Measurements from ENCODE around the gene KANSL3. TPM values are rescaled to one million over a fixed set of nuclear protein-coding genes. Genes with fewer than 3 reads are reported as not detected.

Gene KANSL3
- polyA plus RNA-seq, 1 donor (not counting 4 experiments of a cell fraction or from before 2014, with no cell fraction given), result 11.4 TPM

DNA sequence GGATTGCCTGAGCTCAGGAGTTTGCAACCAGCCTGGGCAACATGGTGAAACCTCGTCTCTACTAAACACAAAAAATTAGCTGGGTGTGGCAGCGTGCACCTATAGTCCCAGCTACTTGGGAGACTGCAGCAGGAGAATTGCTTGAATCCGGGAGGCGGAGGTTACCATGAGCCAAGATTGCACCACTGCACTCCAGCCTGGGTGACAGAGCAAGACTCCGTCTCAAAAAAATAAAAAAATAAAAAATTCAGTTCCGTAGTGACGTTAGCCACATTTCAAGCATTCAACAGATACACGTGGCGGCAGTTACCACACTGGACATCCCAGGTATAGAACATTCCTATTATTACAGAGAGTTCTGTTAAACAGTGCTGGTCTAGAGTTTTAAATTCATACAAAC, 4.5 kb downstream of the KANSL3 start:
- no peak overlapping the region for H3K4me3 ChIP-seq (ENCODE audit: control insufficient read depth in 2 of 3, extremely low read depth in 1 of 3, insufficient read depth in 2 of 3, low read depth in 1 of 3, low read length in 3 of 3)
- H3K4me1 ChIP-seq (ENCODE audit: control insufficient read depth, extremely low read depth, insufficient read depth, low read length), result peaks cover 17% of the 10 kb centered on the region
- TF ChIP-seq EZH2 (IDR thresholded peaks at IDR 0.05; ENCODE audit: low read length), result no peak
- TF ChIP-seq, protein P1, sequence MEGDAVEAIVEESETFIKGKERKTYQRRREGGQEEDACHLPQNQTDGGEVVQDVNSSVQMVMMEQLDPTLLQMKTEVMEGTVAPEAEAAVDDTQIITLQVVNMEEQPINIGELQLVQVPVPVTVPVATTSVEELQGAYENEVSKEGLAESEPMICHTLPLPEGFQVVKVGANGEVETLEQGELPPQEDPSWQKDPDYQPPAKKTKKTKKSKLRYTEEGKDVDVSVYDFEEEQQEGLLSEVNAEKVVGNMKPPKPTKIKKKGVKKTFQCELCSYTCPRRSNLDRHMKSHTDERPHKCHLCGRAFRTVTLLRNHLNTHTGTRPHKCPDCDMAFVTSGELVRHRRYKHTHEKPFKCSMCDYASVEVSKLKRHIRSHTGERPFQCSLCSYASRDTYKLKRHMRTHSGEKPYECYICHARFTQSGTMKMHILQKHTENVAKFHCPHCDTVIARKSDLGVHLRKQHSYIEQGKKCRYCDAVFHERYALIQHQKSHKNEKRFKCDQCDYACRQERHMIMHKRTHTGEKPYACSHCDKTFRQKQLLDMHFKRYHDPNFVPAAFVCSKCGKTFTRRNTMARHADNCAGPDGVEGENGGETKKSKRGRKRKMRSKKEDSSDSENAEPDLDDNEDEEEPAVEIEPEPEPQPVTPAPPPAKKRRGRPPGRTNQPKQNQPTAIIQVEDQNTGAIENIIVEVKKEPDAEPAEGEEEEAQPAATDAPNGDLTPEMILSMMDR (optimal IDR thresholded peaks at IDR 0.05 in 1 of 3, IDR thresholded peaks at IDR 0.05 in 1 of 3, conservative IDR thresholded peaks at IDR 0.05 in 1 of 3; ENCODE audit: extremely low read depth in 1 of 3, insufficient read depth in 2 of 3, low read length in 3 of 3), result no peak
- H3K36me3 ChIP-seq (ENCODE audit: control insufficient read depth in 2 of 2, extremely low read depth in 1 of 2, insufficient read depth in 2 of 2, low read length in 2 of 2), result peaks cover 13 to 16% of the 10 kb centered on the region in 2 experiments
- no peak overlapping the region for H2AFZ ChIP-seq (ENCODE audit: control insufficient read depth, low read length)
- H3K27ac ChIP-seq (ENCODE audit: control insufficient read depth, insufficient read depth, low read length), result no peak overlapping the region
- peaks cover 2% of the 10 kb centered on the region for H3K9me1 ChIP-seq (ENCODE audit: control insufficient read depth, extremely low read depth, insufficient read depth, low read length)
- DNase-seq (ENCODE audit: low read depth, low spot score) (no peak), FAIRE-seq (no peak)
- H4K20me1 ChIP-seq (ENCODE audit: control insufficient read depth, extremely low read depth, insufficient read depth, low read length), result no peaks in the 10 kb centered on the region
- dilution Hi-C loops (cut with MboI; ENCODE audit: extremely low pct_ligation_motif_present, low sequenced_read_pairs), result no loop called here
- H3K9me3 ChIP-seq (ENCODE audit: control insufficient read depth, low read depth, low read length), result no peaks in the 10 kb centered on the region
- no peak overlapping the region for H3K9ac ChIP-seq (ENCODE audit: control insufficient read depth, extremely low read depth, insufficient read depth, low read length)
- peaks cover 38% of the 10 kb centered on the region for H3K79me2 ChIP-seq (ENCODE audit: control insufficient read depth, insufficient read depth, low read length)
- no peak overlapping the region for H3K4me2 ChIP-seq (ENCODE audit: control insufficient read depth, extremely low read depth, insufficient read depth, low read depth, low read length)
- H3K27me3 ChIP-seq (ENCODE audit: control insufficient read depth, extremely low read depth, insufficient read depth, low read length), result no peaks in the 10 kb centered on the region

DNA sequence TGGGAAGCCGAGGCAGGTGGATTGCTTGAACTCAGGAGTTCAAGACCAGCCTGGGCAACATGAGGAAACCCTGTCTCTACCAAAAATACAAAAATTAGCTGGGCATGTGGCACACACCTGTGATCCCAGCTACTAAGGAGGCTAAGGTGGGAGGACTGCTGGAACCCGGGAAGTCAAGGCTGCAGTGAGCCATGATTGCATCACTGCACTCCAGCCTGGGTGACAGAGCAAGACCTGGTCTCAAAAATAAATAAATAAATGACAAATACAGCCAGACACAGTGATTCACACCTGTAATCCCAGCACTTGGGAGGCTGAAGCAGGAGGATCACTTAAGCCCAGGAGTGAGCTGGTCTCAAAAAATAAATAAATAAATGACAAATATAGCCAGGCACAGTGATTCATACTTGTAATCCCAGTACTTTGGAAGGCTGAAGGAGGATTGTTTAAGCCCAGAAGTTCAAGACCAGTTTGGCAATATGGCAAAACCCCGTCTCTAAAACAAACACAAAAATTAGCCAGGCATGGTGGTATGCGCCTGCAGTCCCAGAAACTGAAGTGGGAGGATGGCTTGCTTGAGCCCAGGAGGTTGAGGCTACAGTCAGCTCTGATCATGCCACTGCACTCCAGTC, 6.2 kb downstream of the KANSL3 start:
- Histone ChIP-seq H3K9me3 (ENCODE audit: control insufficient read depth, low read depth, low read length) (no peaks in the 10 kb centered on the region), H2AFZ (ENCODE audit: control insufficient read depth, low read length) (no peak overlapping the region), H3K4me1 (ENCODE audit: control insufficient read depth, extremely low read depth, insufficient read depth, low read length) (peaks cover 12% of the 10 kb centered on the region), H3K4me3 (ENCODE audit: control insufficient read depth in 2 of 3, extremely low read depth in 1 of 3, insufficient read depth in 2 of 3, low read depth in 1 of 3, low read length in 3 of 3) (no peak overlapping the region), H3K9ac (ENCODE audit: control insufficient read depth, extremely low read depth, insufficient read depth, low read length) (no peak overlapping the region), H3K36me3 (ENCODE audit: control insufficient read depth in 2 of 2, extremely low read depth in 1 of 2, insufficient read depth in 2 of 2, low read length in 2 of 2) (peaks cover 15 to 23% of the 10 kb centered on the region in 2 experiments), H3K79me2 (ENCODE audit: control insufficient read depth, insufficient read depth, low read length) (peaks cover 29% of the 10 kb centered on the region), H3K27ac (ENCODE audit: control insufficient read depth, insufficient read depth, low read length) (no peak overlapping the region), H3K4me2 (ENCODE audit: control insufficient read depth, extremely low read depth, insufficient read depth, low read depth, low read length) (no peak overlapping the region), H4K20me1 (ENCODE audit: control insufficient read depth, extremely low read depth, insufficient read depth, low read length) (no peaks in the 10 kb centered on the region), H3K27me3 (ENCODE audit: control insufficient read depth, extremely low read depth, insufficient read depth, low read length) (no peaks in the 10 kb centered on the region), H3K9me1 (ENCODE audit: control insufficient read depth, extremely low read depth, insufficient read depth, low read length) (peaks cover 2% of the 10 kb centered on the region)
- DNase-seq (ENCODE audit: low read depth, low spot score), result no peak
- TF ChIP-seq, protein P1 (optimal IDR thresholded peaks at IDR 0.05 in 1 of 3, IDR thresholded peaks at IDR 0.05 in 1 of 3, conservative IDR thresholded peaks at IDR 0.05 in 1 of 3; ENCODE audit: extremely low read depth in 1 of 3, insufficient read depth in 2 of 3, low read length in 3 of 3), result no peak
- TF ChIP-seq EZH2 (IDR thresholded peaks at IDR 0.05; ENCODE audit: low read length), result no peak
- FAIRE-seq, result no peak
- dilution Hi-C loops (cut with MboI; ENCODE audit: extremely low pct_ligation_motif_present, low sequenced_read_pairs), result no loop called here
